Body of pancreas (tissue), 4 donors: ENCODE data around the gene KIF18A.

Source experiments
- CTCF ChIP-seq, 7 experiments: fragments of 450-650 bp in 4 of 7; fragments of 200-600 bp in 3 of 7; sonication (generic) in 3 of 7; IDR thresholded peaks; one replicate each; pipeline ENCODE4 v1.5.1; 2016 to 2019; ENCODE audit warnings: antibody characterized with exemption in 7 of 7
- POLR2A ChIP-seq, 3 donors: fragments of 450-650 bp; IDR thresholded peaks; one replicate each; pipeline ENCODE4 v1.6.1; 2016; ENCODE audit warnings: antibody characterized with exemption in 3 of 3, mild to moderate bottlenecking in 2 of 3

- TF ChIP-seq CTCF (IDR thresholded peaks at IDR 0.05) (no peak), POLR2A (IDR thresholded peaks at IDR 0.05) (no peak)
Measured at GRCh38 chr11:28107191-28107749, 686 bp downstream of the KIF18A start.
